Kidney epithelial cell (primary cell): ENCODE results near the gene CA5A. TPM values are rescaled to one million over a fixed set of nuclear protein-coding genes. Genes with fewer than 3 reads are reported as not detected.
"Not testable (repeated sequence)": the region's sequence is repeated elsewhere in the genome, so short reads cannot be mapped to it uniquely, and the experiment has no call there.

Source experiments
- DNase-seq: peaks from one replicate; pipeline ENCODE4 v3.0.0-alpha.2; 2010; ENCODE audit warnings: low read depth
- H3K27me3 ChIP-seq: 2 replicates; pipeline ENCODE4 v1.6.0; 2011; ENCODE audit warnings: low read length; ENCODE audit not compliant: control insufficient read depth, insufficient read depth
- H3K36me3 ChIP-seq: 2 replicates; pipeline ENCODE4 v1.5.1; 2011; ENCODE audit warnings: low read length; ENCODE audit not compliant: control insufficient read depth, insufficient read depth
- H3K4me3 ChIP-seq: 2 replicates; pipeline ENCODE4 v1.5.1; 2011; ENCODE audit warnings: low read depth, mild to moderate bottlenecking, control low read depth, low read length
- total RNA-seq: library from RNA; depleted of rRNA; stranded (reverse); fragments of >200 nt; gene quantifications from 2 replicates; pipeline ENCODE4 v1.2.3, GENCODE V29; 2015
- TF ChIP-seq, protein P1 (sequence below): IDR thresholded peaks from 2 replicates; pipeline ENCODE4 v1.5.1; 2011; ENCODE audit warnings: mild to moderate bottlenecking, moderate library complexity, low read length, control low read depth, inconsistent platforms; ENCODE audit not compliant: insufficient read depth, poor library complexity, severe bottlenecking

CA5A gene
- total RNA-seq, 1 donor from 2014 or later: not detected

DNA sequence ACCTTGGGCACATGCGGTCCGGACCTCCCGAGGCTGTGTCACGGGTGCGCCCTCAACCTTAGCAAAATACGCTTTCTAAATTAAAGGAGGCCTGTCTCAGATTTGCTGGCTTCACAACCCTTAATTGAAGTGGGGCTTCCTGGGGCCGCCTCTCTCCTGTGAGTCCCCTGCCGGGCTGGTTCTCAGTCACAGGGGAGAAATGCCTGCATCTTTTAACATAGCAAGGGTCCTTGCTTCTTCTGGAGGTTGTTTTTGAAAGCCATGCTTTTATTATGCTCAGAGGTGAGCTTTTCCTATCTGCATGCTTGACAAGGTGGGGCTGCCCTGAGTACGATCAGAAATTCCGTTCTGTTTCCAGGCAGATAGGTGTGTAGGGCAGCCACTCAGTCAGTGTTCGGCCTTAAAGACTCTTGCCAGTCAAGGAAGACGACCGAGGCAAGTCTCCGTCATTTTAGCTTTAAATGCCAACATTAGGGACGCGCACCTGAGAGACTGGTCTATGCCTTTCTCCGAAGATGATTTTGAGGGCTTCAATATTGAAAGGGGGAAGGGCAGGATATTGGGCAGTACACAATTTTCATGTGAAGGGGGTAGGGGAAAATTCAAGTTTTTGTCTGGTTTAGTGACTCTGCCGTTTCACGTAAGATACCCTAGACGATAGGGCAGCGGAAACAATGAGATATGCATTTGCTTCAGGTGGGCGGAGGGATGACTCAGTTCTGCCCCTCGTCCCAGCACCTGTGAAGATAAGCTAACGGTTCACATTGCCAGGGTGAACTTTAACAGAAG is 61.5 kb downstream of the CA5A start:
- Histone ChIP-seq H3K27me3 (no peaks in the 10 kb centered on the region), H3K36me3 (no peaks in the 10 kb centered on the region), H3K4me3 (no peak overlapping the region)
- TF ChIP-seq, protein P1, sequence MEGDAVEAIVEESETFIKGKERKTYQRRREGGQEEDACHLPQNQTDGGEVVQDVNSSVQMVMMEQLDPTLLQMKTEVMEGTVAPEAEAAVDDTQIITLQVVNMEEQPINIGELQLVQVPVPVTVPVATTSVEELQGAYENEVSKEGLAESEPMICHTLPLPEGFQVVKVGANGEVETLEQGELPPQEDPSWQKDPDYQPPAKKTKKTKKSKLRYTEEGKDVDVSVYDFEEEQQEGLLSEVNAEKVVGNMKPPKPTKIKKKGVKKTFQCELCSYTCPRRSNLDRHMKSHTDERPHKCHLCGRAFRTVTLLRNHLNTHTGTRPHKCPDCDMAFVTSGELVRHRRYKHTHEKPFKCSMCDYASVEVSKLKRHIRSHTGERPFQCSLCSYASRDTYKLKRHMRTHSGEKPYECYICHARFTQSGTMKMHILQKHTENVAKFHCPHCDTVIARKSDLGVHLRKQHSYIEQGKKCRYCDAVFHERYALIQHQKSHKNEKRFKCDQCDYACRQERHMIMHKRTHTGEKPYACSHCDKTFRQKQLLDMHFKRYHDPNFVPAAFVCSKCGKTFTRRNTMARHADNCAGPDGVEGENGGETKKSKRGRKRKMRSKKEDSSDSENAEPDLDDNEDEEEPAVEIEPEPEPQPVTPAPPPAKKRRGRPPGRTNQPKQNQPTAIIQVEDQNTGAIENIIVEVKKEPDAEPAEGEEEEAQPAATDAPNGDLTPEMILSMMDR: no peak
- no peak for DNase-seq

DNA sequence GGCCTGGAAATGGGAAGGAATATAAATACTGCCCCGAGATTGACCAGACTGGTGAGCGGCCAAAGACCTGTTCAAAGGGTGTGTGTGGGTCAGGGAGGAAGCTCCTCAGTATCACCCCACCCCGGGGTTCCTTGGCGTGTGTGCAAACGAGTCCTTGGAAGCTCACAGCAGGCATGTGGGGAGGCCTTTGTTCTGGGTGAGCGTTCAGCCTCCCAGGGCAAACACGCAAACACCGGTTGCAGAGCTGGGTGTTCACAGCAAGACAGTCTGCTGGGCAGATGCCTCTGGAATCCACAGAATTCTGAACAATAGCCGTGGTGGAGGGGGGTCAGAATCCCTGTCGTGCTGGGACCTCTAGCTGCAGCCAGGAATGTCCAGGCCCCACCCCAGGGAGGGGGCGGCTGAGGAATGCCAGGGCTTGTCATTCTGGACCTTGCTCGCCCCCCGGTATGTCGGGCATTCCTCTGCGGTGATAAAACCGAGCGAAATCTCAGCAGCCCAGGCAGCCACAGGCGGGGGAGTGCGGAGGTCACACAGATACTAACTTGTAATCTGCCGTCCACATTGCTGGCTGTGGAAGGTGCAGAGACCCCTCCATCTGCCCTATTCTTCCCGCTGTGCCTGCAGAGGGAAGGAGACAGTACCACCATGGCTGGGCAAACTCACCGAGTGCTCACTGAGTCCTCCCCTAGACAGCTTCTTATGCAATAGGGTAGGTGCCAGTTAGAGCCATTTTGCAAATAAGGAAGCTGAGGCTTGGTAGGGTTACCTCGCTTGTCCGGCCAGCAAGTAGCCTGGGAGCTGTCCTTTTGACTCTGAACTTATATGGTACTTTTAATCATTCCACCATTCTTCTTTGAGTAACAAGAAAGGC is 65.7 kb downstream of the CA5A start:
- H3K36me3 ChIP-seq, H3K4me3 ChIP-seq, H3K27me3 ChIP-seq, DNase-seq: not testable (repeated sequence)

DNA sequence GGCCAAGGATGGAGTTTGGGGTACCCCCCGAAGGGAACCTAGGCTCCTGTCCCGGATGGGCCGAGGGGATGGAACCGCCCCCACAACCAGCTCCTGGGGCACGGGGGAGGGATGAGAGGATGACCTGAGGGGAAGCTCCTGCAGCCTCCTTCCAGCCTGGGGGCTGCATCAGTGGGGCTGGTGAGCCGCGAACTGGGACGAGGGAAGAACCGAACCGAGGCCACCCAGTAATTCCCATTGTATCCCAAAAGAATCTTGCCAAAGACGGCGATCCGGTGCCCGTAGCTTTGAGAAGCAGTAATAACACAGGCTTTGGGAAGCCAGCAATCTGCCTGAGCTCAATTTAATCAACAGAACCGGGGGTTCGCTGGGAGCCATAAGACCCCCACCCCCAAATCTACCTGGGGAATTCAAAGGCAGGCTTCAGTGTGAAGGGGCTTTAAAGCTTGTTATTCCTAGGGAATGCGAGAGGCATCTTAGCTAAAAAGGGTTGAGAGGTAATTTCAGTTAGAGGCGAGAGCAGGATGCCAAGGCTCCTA is 66.4 kb downstream of the CA5A start:
- not testable (repeated sequence) for H3K27me3 ChIP-seq, H3K36me3 ChIP-seq, DNase-seq, H3K4me3 ChIP-seq

DNA sequence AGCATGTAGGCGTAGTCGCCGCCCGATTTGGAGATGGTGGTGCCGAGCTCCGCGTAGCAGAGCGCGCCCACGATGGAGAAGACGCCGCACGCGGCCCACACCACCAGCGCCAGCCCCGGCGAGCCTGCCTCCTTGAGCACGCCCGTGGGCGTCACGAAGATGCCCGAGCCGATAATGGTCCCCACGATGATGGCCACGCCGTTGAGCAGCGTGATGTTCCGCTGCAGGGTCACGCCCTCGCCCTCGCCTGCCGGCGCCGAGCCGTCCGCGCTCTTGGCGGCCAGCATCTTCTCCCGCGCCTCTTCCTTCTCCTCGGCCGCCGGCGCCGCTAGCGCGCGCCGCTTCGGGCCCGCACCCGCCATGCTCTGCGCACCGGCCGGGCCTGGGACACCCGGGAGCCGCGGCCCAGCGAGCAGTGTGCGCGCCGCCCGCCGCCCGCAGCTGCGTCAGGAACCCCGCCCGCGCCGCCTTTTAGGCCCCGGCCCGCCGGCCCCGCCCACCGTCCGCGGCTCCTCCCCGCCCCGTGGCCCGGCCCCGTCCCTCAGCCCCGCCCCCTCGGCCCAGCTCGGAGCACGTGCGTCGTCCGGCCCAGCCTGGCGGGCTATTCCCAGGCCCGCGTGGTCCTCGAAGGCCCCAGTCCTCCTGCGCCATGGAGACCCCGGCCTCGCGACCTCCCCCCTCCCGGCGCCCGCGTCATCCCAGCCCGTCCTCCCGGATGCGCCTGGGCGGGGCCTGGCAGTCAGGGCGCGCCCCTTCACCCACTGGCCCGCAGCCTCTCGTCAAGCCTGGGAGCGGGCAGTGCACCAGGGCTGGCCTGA is 67.1 kb downstream of the CA5A start, which contains the start of gene SLC7A5:
Gene SLC7A5 (minus strand): TSS at position 447 of the 818 bp plus-strand sequence. CDS start 85 bp downstream, at position 362.
- not testable (repeated sequence) for DNase-seq, H3K36me3 ChIP-seq, H3K27me3 ChIP-seq
- H3K4me3 ChIP-seq: peak within 1 kb of the TSS; percentile 48

DNA sequence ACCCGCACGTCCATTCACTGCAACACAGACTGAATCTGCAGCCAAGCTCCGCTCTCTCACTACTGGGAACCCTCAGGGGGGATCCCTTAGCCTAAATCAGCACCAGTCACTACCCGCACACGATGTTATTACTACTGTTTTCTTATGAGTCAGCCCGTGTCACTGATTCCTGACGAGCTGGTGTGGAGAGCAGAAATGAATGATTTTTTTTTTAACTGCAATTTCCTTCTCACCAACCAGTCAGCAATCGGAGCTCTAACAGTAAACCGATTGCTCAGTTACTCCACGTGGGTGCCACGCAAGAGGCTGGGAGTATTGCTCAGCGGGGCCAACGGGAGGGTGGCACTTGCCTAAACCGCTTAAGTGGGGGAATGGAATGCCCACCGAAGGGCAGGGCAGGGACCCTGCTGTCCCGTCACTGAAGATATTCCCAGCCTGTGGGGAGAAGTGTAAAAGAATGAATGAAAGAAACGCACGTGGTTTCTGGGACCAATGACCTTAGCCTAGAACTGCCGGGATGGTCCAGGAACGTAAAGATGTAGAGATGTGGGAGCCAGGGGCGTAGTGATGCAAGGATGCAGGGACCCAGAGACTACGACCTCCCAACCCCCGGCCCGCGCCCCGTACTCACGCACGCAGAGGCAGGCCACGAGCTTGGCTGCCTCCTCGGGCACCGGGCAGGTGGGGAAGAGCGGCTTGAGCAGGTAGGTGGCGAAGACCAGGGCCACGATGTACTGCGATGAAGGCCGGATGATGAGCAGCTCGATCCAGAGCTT is 67.9 kb downstream of the CA5A start:
- peak overlapping the region; percentile 48 for H3K4me3 ChIP-seq
- DNase-seq: peak; percentile 82
- not testable (repeated sequence) for H3K36me3 ChIP-seq, H3K27me3 ChIP-seq

DNA sequence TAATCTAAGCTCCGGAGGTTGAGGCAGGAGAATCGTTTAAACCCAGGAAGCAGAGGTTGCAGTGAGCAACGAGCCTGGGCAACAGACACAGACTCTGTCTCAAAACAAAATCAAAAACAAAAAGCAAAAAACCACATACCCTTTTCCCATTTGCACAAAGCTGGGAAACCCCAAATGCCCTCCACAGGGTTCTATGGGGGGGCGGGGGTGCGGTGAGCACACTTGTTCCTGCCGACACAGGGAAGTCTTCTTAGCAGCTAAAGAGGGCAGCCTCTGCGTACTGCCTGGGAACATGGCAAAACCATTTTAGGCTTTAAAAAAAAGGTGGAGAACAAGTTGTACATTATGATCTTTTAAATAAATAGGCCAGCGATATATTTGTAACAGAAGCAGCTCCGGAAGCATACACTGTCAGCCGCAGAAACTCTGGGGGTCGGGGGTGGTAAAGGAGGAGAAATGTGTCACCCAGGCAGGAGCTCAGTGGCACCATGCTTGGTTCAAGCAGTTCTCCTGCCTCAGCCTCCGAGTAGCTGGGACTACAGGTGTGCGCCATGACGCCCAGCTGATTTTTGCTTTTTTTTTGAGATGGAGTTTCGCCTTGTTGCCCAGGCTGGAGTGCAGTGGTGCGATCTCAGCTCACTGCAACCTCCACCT is 70.3 kb downstream of the CA5A start:
- DNase-seq, H3K36me3 ChIP-seq, H3K27me3 ChIP-seq, H3K4me3 ChIP-seq: not testable (repeated sequence)

DNA sequence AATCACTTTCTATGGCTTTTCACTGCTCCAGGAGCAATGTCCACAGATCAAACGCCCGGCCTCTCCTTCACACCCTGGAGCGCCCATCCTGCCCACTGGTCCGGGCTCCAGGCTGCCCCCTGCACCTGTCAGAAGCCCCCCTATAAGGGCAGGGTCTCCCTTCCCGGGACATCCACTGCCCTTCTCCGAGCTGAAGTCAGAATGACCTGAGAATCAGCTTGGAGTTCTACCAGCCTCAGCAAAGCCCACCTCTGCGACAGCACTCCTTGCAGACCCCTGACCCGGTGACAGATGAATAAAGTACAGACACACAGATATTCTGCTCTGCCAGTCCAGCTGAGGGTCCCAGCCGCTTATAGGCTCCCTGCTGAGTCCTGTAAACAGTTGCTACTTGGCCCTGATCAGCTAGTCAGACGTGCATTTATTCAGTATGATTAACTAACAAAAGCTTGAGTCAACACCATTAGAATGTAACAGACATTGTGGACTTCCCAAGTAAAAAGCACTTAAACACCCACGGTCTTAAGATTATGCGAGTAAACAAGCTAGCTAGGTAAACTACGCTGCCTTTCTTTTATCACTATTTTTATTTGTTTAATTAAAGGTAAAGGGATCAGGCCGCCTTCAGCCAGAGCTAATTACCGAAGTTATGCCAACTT is 71.9 kb downstream of the CA5A start:
- Histone ChIP-seq H3K36me3 (no peaks in the 10 kb centered on the region), H3K27me3 (no peaks in the 10 kb centered on the region), H3K4me3 (no peak overlapping the region)
- DNase-seq: no peak
- TF ChIP-seq, protein P1: no peak

DNA sequence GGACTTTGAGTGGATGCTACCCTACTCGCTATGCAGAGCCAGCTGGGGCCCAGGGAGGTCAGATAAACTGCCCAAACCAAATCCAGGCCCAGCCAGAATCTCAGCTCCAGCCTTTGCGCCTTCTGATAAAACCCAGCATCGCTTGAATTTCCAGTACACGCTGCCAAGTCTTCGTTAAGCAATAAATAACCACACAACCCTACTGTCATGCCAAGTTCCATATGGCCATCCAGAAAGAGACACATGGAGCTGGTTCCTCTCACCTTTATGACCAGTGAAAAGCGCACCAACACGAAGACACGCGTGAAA is 73.0 kb downstream of the CA5A start:
- H3K4me3 ChIP-seq, H3K36me3 ChIP-seq, DNase-seq, H3K27me3 ChIP-seq: not testable (repeated sequence)

DNA sequence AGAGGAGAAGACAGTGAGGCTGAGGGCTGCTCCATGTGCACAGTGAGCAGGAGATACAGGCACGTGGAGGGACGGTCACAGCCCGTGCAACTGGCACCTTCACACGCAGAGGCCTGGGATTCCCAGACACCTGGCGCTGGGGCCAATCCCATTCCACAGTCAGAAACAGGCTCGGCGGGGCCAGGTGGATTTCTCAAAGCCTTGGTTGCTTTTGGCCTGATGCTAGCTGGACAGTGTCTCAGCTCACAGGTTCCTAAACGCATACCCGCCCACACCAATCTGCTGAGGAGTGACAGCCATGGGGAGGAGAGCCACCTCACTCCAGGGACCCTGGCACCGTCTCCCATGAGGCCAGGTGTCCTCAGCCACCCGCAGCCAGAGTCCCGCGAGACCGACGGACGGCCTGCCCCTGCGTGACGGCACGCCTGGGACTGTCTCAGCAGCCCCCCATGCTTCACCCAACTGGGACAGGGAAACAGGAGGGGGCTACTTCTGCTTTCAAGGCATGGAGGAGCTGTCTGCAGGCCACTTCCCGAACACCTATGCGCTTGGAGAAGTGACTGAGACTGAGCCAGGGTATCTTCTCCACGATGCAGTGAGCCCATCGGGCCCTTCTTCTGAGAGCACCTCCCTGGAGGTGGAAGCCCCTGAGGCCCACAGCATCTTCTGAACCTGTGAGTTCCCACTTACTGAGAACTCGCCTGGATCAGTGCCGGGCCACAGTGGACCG is 73.6 kb downstream of the CA5A start:
- H3K4me3 ChIP-seq, H3K36me3 ChIP-seq, H3K27me3 ChIP-seq, DNase-seq: not testable (repeated sequence)

DNA sequence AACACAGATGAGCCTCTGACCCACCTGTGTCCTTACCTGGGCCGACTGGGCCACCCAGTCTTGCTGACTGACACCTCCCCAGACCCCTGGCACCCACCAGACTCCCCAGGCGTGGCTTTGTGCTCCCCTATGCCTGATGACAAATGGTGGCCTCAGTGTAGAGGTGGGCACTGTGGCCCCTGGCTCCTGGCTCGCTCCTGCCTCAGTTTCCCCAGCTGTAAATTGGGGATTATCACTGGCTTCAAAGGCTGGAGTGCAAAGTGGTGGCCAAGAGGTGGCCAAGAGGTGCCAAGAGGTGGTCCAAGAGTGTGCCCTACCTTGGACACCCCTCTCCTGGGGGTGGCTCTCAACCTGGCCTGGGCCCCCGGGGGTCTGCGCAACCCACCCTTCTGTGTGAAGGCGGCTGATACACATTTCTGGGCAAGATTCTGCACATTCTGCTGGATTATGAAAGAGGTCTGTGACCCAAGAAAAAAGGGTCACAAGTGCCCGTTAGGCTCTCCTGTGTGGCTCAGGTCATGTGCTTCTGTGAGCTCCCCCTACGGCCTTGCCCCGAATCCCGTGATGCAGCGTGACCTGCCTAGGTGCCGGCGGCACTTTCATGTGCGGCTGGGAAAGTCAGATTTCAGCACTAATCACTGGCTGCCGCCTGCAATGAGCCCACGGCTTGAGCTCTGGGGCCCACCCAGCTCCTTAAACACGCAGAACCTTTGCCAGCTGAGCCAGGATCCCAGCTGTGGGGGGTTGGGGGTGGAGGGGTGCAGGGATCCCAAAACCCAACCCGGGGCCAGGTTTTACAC is 74.8 kb downstream of the CA5A start:
- not testable (repeated sequence) for H3K4me3 ChIP-seq, H3K36me3 ChIP-seq

More for the DNA sequence above, 74.8 kb downstream of the CA5A start:
- not testable (repeated sequence) for H3K27me3 ChIP-seq, DNase-seq
